Osteocyte (in vitro differentiated cells): ENCODE measurements around the gene R3HDM4. TPM values are rescaled to one million over a fixed set of nuclear protein-coding genes. Genes with fewer than 3 reads are reported as not detected.

ENCODE experiments used
- DNase-seq: peaks from one replicate; pipeline ENCODE4 v3.0.0; 2021; ENCODE audit warnings: mixed read lengths; ENCODE audit not compliant: unreplicated experiment; ENCODE audit errors: extremely low spot score
- H3K27ac Mint-ChIP-seq: one replicate; pipeline ENCODE4 v1.8.0; 2021; ENCODE audit warnings: mild to moderate bottlenecking, mixed read lengths; ENCODE audit not compliant: unreplicated experiment
- H3K27me3 Mint-ChIP-seq: one replicate; pipeline ENCODE4 v1.8.0; 2021; ENCODE audit warnings: mixed read lengths; ENCODE audit not compliant: unreplicated experiment
- H3K36me3 Mint-ChIP-seq: one replicate; pipeline ENCODE4 v1.8.0; 2021; ENCODE audit warnings: mixed read lengths; ENCODE audit not compliant: unreplicated experiment
- H3K4me1 Mint-ChIP-seq: one replicate; pipeline ENCODE4 v1.8.0; 2021; ENCODE audit warnings: mixed read lengths; ENCODE audit not compliant: unreplicated experiment
- H3K4me3 Mint-ChIP-seq: one replicate; pipeline ENCODE4 v1.8.0; 2021; ENCODE audit warnings: mild to moderate bottlenecking, moderate library complexity, mixed read lengths; ENCODE audit not compliant: unreplicated experiment
- H3K9me3 Mint-ChIP-seq: one replicate; pipeline ENCODE4 v1.8.0; 2021; ENCODE audit warnings: mixed read lengths; ENCODE audit not compliant: unreplicated experiment
- CTCF ChIP-seq: fragments of 200-600 bp; sonication (generic); IDR thresholded peaks from 2 replicates; pipeline ENCODE4 v1.5.0; 2021; ENCODE audit warnings: antibody characterized with exemption, mild to moderate bottlenecking, moderate library complexity
- total RNA-seq: library from RNA; stranded (reverse); gene quantifications from 2 replicates; pipeline ENCODE4 v1.2.1, GENCODE V29; 2021

The R3HDM4 gene
- total RNA-seq, 1 donor from 2014 or later = 63.5 TPM

GRCh38 chr19:876780-877314 lies 36.2 kb downstream of the R3HDM4 start:
- no peak for TF ChIP-seq CTCF
- no peak overlapping the region for H3K27ac Mint-ChIP-seq
- no peak overlapping the region for H3K4me3 Mint-ChIP-seq

GRCh38 chr19:876089-876488 lies 36.9 kb downstream of the R3HDM4 start:
- H3K4me3 Mint-ChIP-seq = no peak overlapping the region
- H3K27me3 Mint-ChIP-seq = no peaks in the 10 kb centered on the region
- H3K36me3 Mint-ChIP-seq = peaks cover 12% of the 10 kb centered on the region
- H3K9me3 Mint-ChIP-seq = no peaks in the 10 kb centered on the region
- H3K27ac Mint-ChIP-seq = no peak overlapping the region
- no peak for TF ChIP-seq CTCF
- peaks cover 12% of the 10 kb centered on the region for H3K4me1 Mint-ChIP-seq
- no peak for DNase-seq

More at GRCh38 chr19:876780-877314, 36.2 kb downstream of the R3HDM4 start:
- no peak for DNase-seq
- Mint-ChIP-seq H3K27me3 (no peaks in the 10 kb centered on the region), H3K36me3 (peaks cover 20% of the 10 kb centered on the region), H3K9me3 (no peaks in the 10 kb centered on the region), H3K4me1 (peaks cover 8% of the 10 kb centered on the region)

GRCh38 chr19:875265-875879 lies 37.6 kb downstream of the R3HDM4 start:
- Mint-ChIP-seq H3K4me1 (peaks cover 18% of the 10 kb centered on the region), H3K27ac (no peak overlapping the region), H3K27me3 (no peaks in the 10 kb centered on the region), H3K36me3 (peaks cover 13% of the 10 kb centered on the region), H3K9me3 (no peaks in the 10 kb centered on the region), H3K4me3 (no peak overlapping the region)
- no peak for TF ChIP-seq CTCF
- DNase-seq = no peak

- H3K27ac Mint-ChIP-seq = no peak overlapping the region
- peaks cover 34% of the 10 kb centered on the region for H3K4me1 Mint-ChIP-seq
- H3K4me3 Mint-ChIP-seq = no peak overlapping the region
- H3K27me3 Mint-ChIP-seq = no peaks in the 10 kb centered on the region
- no peak for DNase-seq
- H3K36me3 Mint-ChIP-seq = peaks cover 14% of the 10 kb centered on the region
- no peak for TF ChIP-seq CTCF
- H3K9me3 Mint-ChIP-seq = no peaks in the 10 kb centered on the region
Measured at GRCh38 chr19:873561-874041, 39.4 kb downstream of the R3HDM4 start.

- H3K4me3 Mint-ChIP-seq = no peak overlapping the region
- H3K36me3 Mint-ChIP-seq = peaks cover 16% of the 10 kb centered on the region
- no peak for DNase-seq
- no peak for TF ChIP-seq CTCF
- H3K4me1 Mint-ChIP-seq = peaks cover 39% of the 10 kb centered on the region
- H3K27me3 Mint-ChIP-seq = no peaks in the 10 kb centered on the region
- no peak overlapping the region for H3K27ac Mint-ChIP-seq
- no peaks in the 10 kb centered on the region for H3K9me3 Mint-ChIP-seq
Measured at GRCh38 chr19:873084-873483, 39.9 kb downstream of the R3HDM4 start.
